Endodermal cell (in vitro differentiated cells): ENCODE measurements around the gene CCR2. TPM values are rescaled to one million over a fixed set of nuclear protein-coding genes. Genes with fewer than 3 reads are reported as not detected.

Experiments
- DNase-seq: peaks from one replicate; pipeline ENCODE4 v3.0.0-alpha.2; 2017
- H3K27ac ChIP-seq: 2 replicates; pipeline ENCODE4 v1.5.1; 2013; ENCODE audit warnings: mild to moderate bottlenecking, low read depth, low read length, moderate library complexity
- H3K27me3 ChIP-seq: 2 replicates; pipeline ENCODE4 v1.6.1; 2013; ENCODE audit warnings: mild to moderate bottlenecking, low read length, moderate library complexity; ENCODE audit not compliant: insufficient read depth, control insufficient read depth, poor library complexity, severe bottlenecking
- H3K36me3 ChIP-seq: 2 replicates; pipeline ENCODE4 v1.7.0; 2013; ENCODE audit warnings: mild to moderate bottlenecking, low read length, moderate library complexity; ENCODE audit not compliant: control insufficient read depth, insufficient read depth
- H3K4me1 ChIP-seq: one replicate; pipeline ENCODE4 v1.7.0; 2013; ENCODE audit warnings: low read length; ENCODE audit not compliant: control insufficient read depth, insufficient read depth
- H3K4me3 ChIP-seq: 2 replicates; pipeline ENCODE4 v1.5.1; 2013; ENCODE audit warnings: mild to moderate bottlenecking, low read length, moderate library complexity
- H3K9ac ChIP-seq: 2 replicates; pipeline ENCODE4 v1.6.1; 2013; ENCODE audit warnings: mild to moderate bottlenecking, low read length, moderate library complexity; ENCODE audit not compliant: poor library complexity, severe bottlenecking; ENCODE audit errors: extremely low read depth
- H3K9me3 ChIP-seq: 2 replicates; pipeline ENCODE4 v1.6.1; 2013; ENCODE audit warnings: mild to moderate bottlenecking, low read length, moderate library complexity; ENCODE audit not compliant: control insufficient read depth
- H3K27ac Mint-ChIP-seq: 2 replicates; pipeline ENCODE4 v1.8.0; 2020; ENCODE audit warnings: mixed read lengths
- H3K27me3 Mint-ChIP-seq: 2 replicates; pipeline ENCODE4 v1.8.0; 2021; ENCODE audit warnings: mild to moderate bottlenecking, mixed read lengths; ENCODE audit not compliant: insufficient read depth
- H3K36me3 Mint-ChIP-seq: 2 replicates; pipeline ENCODE4 v1.8.0; 2020; ENCODE audit warnings: low read depth, mixed read lengths
- H3K4me1 Mint-ChIP-seq: 2 replicates; pipeline ENCODE4 v1.8.0; 2020; ENCODE audit warnings: mixed read lengths
- H3K4me3 Mint-ChIP-seq: 2 replicates; pipeline ENCODE4 v1.8.0; 2020; ENCODE audit warnings: mild to moderate bottlenecking, moderate library complexity, mixed read lengths
- H3K9me3 Mint-ChIP-seq: 2 replicates; pipeline ENCODE4 v1.8.0; 2020; ENCODE audit warnings: mild to moderate bottlenecking, mixed read lengths
- CTCF ChIP-seq: fragments of 200-600 bp; sonication (generic); conservative IDR thresholded peaks from 2 replicates; pipeline ENCODE4 v1.5.0; 2021; ENCODE audit warnings: antibody characterized with exemption, mild to moderate bottlenecking
- WGBS, 2 experiments: methylation state at CpG; one replicate each; pipeline versions ENCODE4 v1.1.5 to v1.1.7; 2013; ENCODE audit warnings: missing lambda C conversion rate in 2 of 2, mixed read lengths in 1 of 2; ENCODE audit not compliant: insufficient coverage in 1 of 2, insufficient read length in 1 of 2; 5-methylcytosine and 5-hydroxymethylcytosine counted together
- total RNA-seq, 2 donors: library from RNA; stranded (reverse); fragmentation: NEBNext Ultra II Directional in 1 of 2; extraction: Animal tissue kit (Norgen Biotek cat#: 25700) in 1 of 2; gene quantifications; 2 replicates in 1 of 2; 3 replicates in 1 of 2; pipeline ENCODE4 v1.2.1, GENCODE V29; 2021

CCR2 gene
- total RNA-seq, 2 donors from 2014 or later = not detected

- Histone ChIP-seq H3K9ac (no peak overlapping the region), H3K9me3 (peaks cover 4% of the 10 kb centered on the region), H3K4me1 (no peaks in the 10 kb centered on the region), H3K27me3 (no peaks in the 10 kb centered on the region), H3K36me3 (no peaks in the 10 kb centered on the region), H3K27ac (no peak overlapping the region), H3K4me3 (no peak overlapping the region)
- Mint-ChIP-seq H3K27me3 (peaks cover 4% of the 10 kb centered on the region), H3K4me3 (no peak overlapping the region), H3K36me3 (no peaks in the 10 kb centered on the region), H3K27ac (no peak overlapping the region), H3K4me1 (peaks cover 3% of the 10 kb centered on the region), H3K9me3 (peaks cover 5% of the 10 kb centered on the region)
- 80 to 89% methylated on average over 2 of the region's 2 CpGs for WGBS, 2 experiments
- no peak for TF ChIP-seq CTCF
- no peak for DNase-seq
Observed at GRCh38 chr3:46399557-46399956, 45.6 kb downstream of the CCR2 start.

DNA sequence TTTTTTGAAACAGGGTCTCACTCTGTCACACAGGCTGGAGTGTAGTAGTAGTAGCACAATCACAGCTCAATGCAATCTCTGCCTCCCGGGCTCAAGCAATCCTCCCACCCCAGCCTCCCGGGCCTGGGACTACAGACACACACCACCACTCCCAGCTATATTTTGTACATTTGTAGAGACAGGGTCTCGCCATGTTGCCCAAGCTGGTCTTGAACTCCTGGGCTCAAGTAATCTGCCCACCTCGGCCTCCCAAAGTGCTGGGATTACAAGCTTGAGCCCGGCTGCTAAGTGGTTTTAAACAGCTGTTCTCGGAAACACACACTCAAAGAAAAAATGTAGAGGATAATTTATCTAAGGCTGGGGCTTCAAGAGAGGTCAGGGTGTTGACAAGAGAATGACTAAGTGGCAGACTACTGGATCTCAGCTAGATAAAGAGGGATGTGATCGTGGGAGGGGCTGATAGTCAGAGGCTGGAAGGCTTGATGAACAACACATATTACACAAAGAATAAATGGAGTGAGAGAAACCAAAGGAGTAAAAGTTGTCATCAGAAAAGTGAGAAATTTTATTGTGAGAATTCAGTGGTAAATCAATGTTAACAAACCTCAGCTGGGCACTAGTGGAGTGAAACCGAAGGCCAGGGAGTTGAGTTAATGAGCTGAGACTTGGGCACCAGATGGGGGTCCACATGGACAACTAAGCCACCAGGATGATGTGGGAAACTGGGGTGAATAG lies 46.3 kb downstream of the CCR2 start:
- Mint-ChIP-seq H3K27me3 (peaks cover 2% of the 10 kb centered on the region), H3K36me3 (no peaks in the 10 kb centered on the region), H3K4me3 (no peak overlapping the region), H3K9me3 (peaks cover 5% of the 10 kb centered on the region), H3K27ac (no peak overlapping the region), H3K4me1 (peaks cover 1% of the 10 kb centered on the region)
- TF ChIP-seq CTCF = no peak
- no peak for DNase-seq
- 79 to 90% methylated on average over 7 to 8 of the region's 8 CpGs for WGBS, 2 experiments
- H3K9ac ChIP-seq = no peak overlapping the region
- no peaks in the 10 kb centered on the region for H3K36me3 ChIP-seq
- peaks cover 4% of the 10 kb centered on the region for H3K9me3 ChIP-seq
- H3K27ac ChIP-seq = no peak overlapping the region
- no peaks in the 10 kb centered on the region for H3K4me1 ChIP-seq
- H3K4me3 ChIP-seq = no peak overlapping the region
- no peaks in the 10 kb centered on the region for H3K27me3 ChIP-seq

- no peak overlapping the region for H3K9ac ChIP-seq
- no peaks in the 10 kb centered on the region for H3K27me3 ChIP-seq
- no peaks in the 10 kb centered on the region for H3K36me3 Mint-ChIP-seq
- H3K27ac ChIP-seq = no peak overlapping the region
- H3K9me3 ChIP-seq = peaks cover 4% of the 10 kb centered on the region
- WGBS, 2 experiments = 88 to 92% methylated on average over 5 of the region's 5 CpGs
- H3K4me1 Mint-ChIP-seq = no peaks in the 10 kb centered on the region
- H3K27me3 Mint-ChIP-seq = no peaks in the 10 kb centered on the region
- H3K4me3 ChIP-seq = no peak overlapping the region
- H3K4me3 Mint-ChIP-seq = no peak overlapping the region
- peaks cover 5% of the 10 kb centered on the region for H3K9me3 Mint-ChIP-seq
- no peak for DNase-seq
- no peak overlapping the region for H3K27ac Mint-ChIP-seq
- TF ChIP-seq CTCF = no peak
- no peaks in the 10 kb centered on the region for H3K36me3 ChIP-seq
- H3K4me1 ChIP-seq = no peaks in the 10 kb centered on the region
Observed at GRCh38 chr3:46400846-46401245, 46.9 kb downstream of the CCR2 start.
